ENCODE measurements around the gene ADCY9. TPM values are rescaled to one million over a fixed set of nuclear protein-coding genes. Genes with fewer than 3 reads are reported as not detected.

Gene ADCY9
- total RNA-seq, 1 experiment from 2014 or later = 4.7 TPM

DNA sequence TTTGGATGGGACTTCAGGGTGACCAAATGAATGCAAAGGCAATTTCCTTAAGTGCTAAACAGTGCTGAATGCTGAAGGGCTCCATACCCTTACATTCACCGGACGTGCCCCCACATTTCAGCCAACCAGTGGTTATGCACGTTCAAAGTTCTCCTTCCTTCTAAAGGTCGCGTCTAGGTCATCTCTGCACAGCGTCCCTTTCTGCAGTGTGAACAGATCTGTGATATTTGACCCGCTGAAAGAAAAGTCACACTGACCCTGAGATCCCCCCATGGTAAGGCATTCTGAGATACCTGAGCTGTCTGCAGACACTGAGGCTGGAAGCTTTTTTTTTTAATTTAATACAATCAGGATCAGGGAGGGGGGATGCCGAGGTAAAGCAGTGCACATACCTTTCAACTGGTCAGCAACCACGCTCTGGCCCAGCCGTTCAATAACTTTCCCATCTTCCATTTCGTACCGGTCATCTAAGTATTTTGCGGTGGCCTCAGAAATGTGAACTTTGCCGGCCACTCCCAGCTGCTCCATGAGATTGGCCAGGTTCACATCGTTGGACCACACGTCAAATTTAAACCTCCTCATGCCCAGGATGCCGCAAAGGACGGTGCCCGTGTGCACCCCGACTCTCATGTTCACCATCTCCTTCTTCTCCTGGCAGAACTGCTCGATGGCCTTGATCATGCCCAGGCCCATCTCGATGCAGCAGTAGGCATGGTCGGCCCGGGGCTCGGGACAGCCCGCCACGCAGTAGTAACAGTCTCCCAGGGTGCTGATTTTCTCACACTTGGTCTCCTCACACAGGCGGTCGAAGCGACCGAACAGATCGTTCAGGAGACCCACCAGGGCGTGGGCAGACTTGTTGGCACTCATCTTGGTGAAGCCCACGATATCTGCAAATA lies 2.6 kb downstream of the ADCY9 start:
- Histone ChIP-seq H4K91ac (ENCODE audit: insufficient read length, low read depth, low read length) (no peak overlapping the region), H4K5ac (ENCODE audit: insufficient read length, low read depth, low read length) (no peak overlapping the region), H3K14ac (ENCODE audit: insufficient read depth, low read length) (no peak overlapping the region), H3K56ac (ENCODE audit: insufficient read length, low read depth, low read length) (no peak overlapping the region), H3K27ac (ENCODE audit: insufficient read length, low read depth, low read length) (no peak overlapping the region), H3K79me2 (ENCODE audit: insufficient read depth, low read length) (no peaks in the 10 kb centered on the region), H3T11ph (ENCODE audit: low read length) (no peak overlapping the region), H2BK20ac (ENCODE audit: low read depth, low read length, poor library complexity, severe bottlenecking) (no peak overlapping the region), H3K4ac (ENCODE audit: low read depth, low read length) (no peak overlapping the region), H3K4me1 (ENCODE audit: insufficient read depth, low read length) (no peaks in the 10 kb centered on the region; the same call in 1 of the 2 replicates), H2AFZ (ENCODE audit: low read length) (no peak overlapping the region), H3K9ac (ENCODE audit: extremely low read depth, insufficient read length, low read length) (no peak overlapping the region), H2BK15ac (ENCODE audit: low read depth, low read length) (no peak overlapping the region), H3K23me2 (ENCODE audit: insufficient read length, low read depth, low read length, poor library complexity, severe bottlenecking) (peaks cover 7% of the 10 kb centered on the region), H3K9me3 (ENCODE audit: control insufficient read depth, low read depth, low read length) (no peaks in the 10 kb centered on the region), H4K20me1 (ENCODE audit: control insufficient read depth, insufficient read depth, insufficient read length) (no peaks in the 10 kb centered on the region), H3K4me2 (ENCODE audit: insufficient read depth, insufficient read length, low read length) (no peak overlapping the region), H2BK5ac (ENCODE audit: insufficient read length, low read length) (no peak overlapping the region), H2BK120ac (ENCODE audit: low read depth, low read length, poor library complexity, severe bottlenecking) (no peak overlapping the region), H3K79me1 (ENCODE audit: insufficient read depth, low read depth, low read length, poor library complexity, severe bottlenecking) (no peaks in the 10 kb centered on the region), H4K8ac (replicated peaks; ENCODE audit: insufficient read length, low read depth, low read length) (no peak overlapping the region), H3K18ac (ENCODE audit: insufficient read length, low read depth, low read length) (no peak overlapping the region), H2AK5ac (ENCODE audit: insufficient read length, low read length) (no peak overlapping the region), H3K27me3 (ENCODE audit: insufficient read depth, low read length) (no peaks in the 10 kb centered on the region; the same call in 1 of the 2 replicates), H3K23ac (ENCODE audit: insufficient read length, low read depth, low read length) (no peak overlapping the region), H2BK12ac (ENCODE audit: insufficient read length, low read depth, low read length) (no peak overlapping the region)
- no CpG with 5 or more reads among the region's 34 CpGs for WGBS (ENCODE audit: extremely low coverage, insufficient read length, low lambda C conversion rate)
- peaks cover 38% of the 10 kb centered on the region for H3K27me3 Mint-ChIP-seq (ENCODE audit: low read depth)
- 0 out of 5 replicates have a peak, but pooled peaks cover 0 to 2% of the 10 kb centered on the region in 2 experiments for H3K9me3 Mint-ChIP-seq
- peaks cover 0 to 9% (median 2%) of the 10 kb centered on the region in 3 experiments; a peak in 2 of 7 replicates for H3K36me3 Mint-ChIP-seq (ENCODE audit: insufficient read depth in 1 of 3, low read depth in 3 of 3)
- H3K27ac Mint-ChIP-seq = no peak overlapping the region
- no peak for DNase-seq
- TF ChIP-seq, protein P1, sequence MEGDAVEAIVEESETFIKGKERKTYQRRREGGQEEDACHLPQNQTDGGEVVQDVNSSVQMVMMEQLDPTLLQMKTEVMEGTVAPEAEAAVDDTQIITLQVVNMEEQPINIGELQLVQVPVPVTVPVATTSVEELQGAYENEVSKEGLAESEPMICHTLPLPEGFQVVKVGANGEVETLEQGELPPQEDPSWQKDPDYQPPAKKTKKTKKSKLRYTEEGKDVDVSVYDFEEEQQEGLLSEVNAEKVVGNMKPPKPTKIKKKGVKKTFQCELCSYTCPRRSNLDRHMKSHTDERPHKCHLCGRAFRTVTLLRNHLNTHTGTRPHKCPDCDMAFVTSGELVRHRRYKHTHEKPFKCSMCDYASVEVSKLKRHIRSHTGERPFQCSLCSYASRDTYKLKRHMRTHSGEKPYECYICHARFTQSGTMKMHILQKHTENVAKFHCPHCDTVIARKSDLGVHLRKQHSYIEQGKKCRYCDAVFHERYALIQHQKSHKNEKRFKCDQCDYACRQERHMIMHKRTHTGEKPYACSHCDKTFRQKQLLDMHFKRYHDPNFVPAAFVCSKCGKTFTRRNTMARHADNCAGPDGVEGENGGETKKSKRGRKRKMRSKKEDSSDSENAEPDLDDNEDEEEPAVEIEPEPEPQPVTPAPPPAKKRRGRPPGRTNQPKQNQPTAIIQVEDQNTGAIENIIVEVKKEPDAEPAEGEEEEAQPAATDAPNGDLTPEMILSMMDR (conservative IDR thresholded peaks at IDR 0.05) = no peak
- H3K4me3 Mint-ChIP-seq = peak overlapping the region; percentile 16 to 20; a peak in 3 of 5 replicates
- H3K4me1 Mint-ChIP-seq = peaks cover 29 to 39% of the 10 kb centered on the region in 2 experiments

Measured in H9 (cell line).